GM18508 (cell line): ENCODE data around the gene ANKRD13C.

Experiments used
- ATAC-seq: cut with Tn5 transposase; IDR thresholded peaks from one replicate; pipeline ENCODE4 v1.9.1; 2021; ENCODE audit warnings: moderate number of reproducible peaks; ENCODE audit not compliant: insufficient read depth, unreplicated experiment

ANKRD13C gene

DNA sequence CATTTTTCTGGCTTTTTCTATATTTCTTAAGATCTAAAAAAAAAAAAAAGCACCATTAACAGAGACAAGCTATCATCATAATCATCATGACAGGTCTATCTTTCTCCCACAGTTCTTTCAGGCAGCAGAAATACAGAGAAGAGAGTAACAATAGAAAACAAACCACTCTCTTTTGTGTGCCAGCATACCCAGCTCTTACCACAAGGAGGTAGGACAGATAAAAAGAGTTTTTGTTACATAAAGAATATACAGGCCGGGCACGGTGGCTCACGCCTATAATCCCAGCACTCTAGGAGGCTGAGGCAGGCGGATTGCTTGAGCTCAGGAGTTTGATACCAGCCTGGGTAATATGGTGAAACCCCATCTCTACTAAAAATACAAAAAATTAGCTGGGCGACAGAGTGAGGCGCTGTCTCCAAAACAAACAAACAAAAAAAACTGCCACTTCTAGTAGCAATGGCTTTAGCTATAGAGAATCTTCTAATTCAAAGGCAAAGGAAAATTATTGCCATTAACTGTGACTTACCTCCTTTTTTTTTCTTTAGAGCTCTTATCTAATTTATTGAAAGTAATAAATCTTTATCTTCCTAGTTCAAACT is 39.7 kb downstream of the ANKRD13C start:
- ATAC-seq = no peak

DNA sequence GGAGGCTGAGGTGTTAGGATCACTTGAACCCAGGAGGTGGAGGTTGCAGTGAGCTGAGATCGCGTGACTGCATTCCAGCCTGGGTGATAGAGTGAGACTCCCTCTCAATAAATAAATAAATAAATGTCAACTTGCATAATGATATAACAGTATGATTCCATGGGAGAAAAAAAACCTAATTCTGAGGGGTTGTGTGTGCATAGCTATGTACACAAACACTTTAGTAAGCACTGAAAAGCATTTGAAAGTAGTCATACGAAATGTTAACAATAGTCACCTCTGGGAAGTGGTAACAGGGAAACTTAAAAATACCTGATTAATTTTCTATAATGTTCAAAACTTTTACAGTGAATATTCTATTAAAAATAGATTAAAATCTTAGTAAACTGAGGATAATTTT is 43.2 kb downstream of the ANKRD13C start:
- no peak for ATAC-seq

DNA sequence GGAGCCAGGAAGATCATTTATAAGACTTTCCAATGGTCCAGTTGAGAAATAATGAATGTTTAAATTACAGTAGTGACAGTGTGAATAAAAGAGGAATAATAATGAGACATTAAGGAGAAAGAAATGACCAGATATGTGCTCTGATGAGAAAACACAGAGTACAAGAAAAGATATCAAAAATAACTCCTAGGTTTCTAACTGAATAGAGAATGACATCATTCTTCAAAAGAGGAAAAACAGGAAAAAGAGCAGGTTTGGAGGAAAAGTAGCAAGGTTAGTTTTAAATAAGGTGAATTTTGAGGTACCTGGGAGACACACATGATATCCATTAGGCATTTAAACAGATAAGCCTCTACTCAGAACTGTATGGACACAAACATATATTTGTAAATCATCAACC is 55.0 kb downstream of the ANKRD13C start:
- no peak for ATAC-seq

DNA sequence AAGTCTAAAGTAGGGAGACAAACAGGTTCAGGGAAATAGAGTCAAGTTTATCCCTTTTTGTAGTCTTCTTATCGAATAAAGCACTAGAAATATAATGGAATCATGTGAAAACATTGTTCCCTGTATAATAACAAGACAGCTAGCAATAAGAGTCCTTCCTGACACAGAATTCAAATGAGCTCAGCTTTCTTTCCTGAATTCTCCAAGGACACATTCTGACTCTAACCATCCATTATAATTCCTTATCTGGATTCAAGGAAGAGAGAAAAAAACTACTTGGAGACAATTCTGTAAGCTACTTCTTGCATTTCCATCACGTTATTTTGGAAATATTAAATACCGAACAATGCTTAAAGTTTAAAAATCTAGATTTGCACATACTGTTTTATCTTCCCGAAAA is 58.8 kb downstream of the ANKRD13C start:
- no peak for ATAC-seq

DNA sequence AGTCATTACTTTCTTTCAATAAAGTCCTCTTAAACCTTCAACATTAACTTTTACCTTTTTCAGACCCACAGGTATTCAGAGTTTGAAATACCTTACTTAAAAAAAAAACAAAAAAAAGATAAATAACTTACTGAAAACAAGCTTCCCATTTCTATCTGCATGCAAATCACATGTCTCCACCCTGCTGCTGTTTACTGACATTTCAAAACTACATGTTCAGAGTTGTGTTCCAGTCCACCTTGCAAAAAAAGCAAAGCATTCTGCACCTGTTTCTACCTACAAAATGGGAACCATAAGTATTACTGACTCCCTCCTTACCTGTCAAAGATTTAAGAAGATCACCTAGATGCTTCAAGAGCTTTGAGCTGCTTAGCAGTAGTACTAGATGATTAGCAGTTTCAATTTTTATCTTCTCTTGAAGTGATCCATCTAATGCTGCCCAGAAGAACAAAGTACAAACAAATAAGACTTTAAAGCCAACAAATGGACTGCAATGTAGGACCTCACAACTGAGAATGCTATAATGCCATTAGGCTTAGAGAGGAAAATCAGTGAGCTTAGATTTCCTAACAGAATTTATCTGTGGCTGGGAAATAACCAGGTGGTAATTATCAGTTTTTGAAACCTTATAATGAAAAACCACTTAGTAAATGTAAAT is 61.2 kb downstream of the ANKRD13C start:
- no peak for ATAC-seq

DNA sequence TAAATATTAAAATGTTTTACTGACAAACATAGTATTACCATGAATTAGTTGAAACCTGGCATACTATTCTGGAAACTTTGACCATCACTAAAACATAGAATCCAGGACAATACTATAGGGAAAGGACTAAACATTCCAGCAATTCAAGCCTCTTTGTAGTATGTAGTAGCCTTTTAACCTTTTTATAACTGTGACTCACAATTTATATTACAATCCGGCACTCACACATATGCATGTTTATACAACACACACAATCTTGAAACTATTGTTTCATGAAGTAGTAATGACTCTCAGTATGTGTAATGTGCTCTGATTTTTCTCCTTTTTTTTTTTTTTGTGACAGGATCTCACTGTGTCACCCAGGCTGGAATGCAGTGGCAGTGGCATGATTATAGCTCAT is 64.3 kb downstream of the ANKRD13C start:
- no peak for ATAC-seq

DNA sequence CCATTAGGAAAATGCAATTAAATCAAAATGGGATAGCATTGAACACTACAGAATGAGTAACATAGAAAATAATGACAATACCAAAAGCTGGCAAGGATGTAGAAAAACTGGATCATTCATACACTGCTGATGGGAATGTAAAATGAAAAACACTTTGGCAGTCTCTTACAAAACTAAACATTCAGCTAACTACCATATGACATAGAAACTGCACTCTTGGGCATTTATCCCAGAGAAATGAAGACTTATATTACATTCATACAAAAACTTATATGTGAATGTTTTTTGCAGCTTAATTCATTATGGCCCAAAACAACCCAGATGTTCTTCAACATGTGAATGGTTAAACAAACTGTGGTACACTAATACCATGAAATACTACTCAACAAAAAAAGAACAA is 66.4 kb downstream of the ANKRD13C start:
- no peak for ATAC-seq

DNA sequence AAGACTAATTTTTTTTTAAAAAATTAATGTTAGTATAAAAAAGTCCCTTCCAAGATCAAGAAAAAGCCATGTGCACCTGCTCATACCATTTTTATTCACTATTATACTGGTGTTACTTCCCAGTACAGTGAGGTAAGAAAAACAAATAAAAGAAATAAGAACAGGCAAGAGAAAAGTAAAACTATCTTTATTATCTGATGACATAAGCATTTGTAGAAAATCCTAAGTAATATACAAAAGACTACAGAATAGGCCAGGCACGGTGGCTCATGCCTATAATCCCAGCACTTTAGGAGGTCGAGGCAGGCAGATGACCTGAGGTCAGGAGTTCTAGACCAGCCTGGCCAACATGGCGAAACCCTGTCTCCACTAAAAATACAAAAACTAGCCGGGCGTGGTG is 68.1 kb downstream of the ANKRD13C start:
- no peak for ATAC-seq

DNA sequence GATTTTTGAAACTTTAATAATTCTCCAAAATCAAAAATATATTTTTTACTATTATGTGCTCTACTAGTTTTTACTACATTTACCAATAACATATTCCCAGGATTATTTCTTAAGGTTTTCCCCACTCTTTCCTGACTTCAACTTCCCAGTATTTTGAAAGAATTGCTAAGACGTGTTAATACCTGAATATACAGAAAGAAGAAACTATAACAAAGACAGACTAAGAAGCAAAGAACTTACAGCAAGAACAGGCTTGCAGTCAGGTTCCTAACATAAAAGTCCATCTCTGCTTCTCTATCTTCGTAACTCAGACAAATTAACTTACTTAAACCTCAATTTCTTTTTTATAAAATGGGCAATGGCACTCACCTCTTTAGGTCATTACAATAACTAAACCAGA is 70.2 kb downstream of the ANKRD13C start:
- ATAC-seq = no peak

DNA sequence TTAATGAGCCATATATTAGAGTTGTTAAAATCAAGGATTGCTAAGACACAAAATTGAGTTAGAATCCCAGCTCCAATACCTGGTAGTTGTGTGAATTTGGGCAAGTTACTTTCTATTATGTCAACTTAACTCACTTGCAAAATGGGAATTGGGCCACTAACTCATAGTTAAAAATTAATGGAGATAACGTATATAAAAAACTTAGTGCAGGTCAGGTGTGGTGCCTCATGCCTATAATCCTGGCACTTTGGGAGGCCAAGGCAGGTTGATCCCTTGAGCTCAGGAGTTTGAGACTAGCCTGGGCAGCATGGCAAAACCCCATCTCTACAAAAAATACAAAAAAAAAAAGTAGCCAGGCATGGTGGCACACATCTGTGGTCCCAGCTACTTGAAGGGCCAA is 75.8 kb downstream of the ANKRD13C start:
- ATAC-seq = no peak

DNA sequence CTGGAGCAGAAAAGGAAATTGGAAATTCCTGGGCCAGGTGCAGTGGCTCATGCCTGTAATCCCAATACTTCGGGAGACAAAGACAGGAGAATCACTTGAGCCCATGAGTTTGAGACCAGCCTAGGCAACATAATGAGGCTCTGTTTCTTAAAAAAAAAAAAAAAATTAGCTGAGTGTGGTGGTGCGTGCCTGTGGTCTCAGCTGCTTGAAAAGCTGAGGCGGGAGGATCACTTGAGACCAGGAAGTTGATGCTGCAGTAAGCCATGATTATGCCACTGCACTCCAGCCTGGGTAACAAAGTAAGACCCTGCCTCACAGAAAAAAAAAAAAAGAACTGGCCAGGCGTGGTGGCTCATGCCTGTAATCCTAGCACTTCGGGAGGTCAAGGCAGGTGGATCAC is 76.6 kb downstream of the ANKRD13C start:
- no peak for ATAC-seq

DNA sequence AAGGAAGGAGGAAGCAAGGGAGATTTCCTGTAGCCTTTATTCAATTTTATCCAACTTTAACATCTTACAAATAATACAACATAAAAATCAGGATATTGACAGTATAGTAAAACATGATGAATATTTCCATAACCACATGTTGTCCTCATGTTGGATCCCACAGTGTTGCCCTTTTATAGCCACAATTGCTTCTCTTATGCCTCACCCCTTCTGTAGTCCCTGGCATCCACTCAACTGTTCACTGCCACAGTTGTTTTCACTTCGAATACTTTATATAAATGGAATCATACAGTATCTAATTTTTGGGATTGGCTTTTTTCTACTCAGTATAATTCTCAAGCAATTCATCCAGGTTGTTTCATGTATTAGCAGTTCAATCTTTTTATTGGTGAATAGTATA is 88.6 kb downstream of the ANKRD13C start:
- no peak for ATAC-seq

DNA sequence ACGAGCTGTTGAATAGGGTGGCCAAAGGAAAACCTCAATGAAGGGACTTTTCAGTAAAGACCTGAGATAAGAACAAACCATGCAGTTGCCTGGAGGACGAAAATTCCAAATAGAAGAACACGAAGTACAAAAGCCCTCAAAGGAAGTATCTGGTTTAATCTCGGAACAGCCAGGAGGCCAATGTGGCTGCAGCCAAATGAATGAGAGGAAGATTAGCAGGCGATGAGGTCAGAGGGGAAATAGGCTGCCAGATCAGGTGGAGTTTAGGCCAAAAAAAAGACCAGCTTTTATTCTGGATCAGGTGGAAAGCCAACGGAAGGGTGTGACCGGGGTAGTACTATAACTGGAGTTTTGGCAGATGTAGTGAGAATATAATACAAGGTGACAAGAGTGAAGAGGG is 89.7 kb downstream of the ANKRD13C start:
- no peak for ATAC-seq

DNA sequence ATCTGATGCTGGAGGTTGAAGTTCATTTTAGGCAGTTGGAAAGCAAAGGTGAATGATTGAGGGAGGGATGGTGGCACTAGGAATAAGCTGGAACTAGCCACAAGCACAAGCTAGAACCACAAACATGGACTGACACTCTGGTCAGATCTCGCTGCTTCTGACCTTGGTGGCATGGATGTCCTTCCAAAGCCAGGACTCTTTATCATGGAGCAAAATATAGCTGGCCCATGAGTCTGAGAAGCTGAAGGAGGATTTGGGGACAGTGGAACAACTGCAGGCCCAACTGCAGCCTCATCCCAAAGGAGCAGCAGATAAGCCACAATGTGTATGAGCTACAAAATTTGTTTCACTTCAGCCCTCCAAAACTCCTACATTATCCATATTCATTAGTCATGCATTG is 97.9 kb downstream of the ANKRD13C start:
- no peak for ATAC-seq

DNA sequence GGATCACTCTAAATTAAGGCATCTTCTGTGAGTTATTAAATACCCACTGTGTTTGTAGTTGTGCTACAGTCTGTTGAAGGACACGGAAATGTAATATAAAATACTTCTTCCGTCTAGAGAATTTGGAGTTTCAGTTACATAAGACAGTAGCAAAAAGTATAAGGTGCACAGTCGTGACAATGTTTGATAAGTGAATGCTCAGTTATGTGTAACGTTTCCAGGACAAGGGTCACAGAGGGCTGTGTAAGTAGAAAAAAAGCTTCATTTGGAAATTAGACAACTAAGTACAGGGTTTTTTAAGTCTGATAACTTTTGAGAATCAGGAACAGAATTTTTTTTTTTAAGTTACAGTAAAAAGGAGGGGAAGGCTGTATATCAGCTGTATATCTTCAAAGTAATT is 105.8 kb downstream of the ANKRD13C start:
- ATAC-seq = no peak

DNA sequence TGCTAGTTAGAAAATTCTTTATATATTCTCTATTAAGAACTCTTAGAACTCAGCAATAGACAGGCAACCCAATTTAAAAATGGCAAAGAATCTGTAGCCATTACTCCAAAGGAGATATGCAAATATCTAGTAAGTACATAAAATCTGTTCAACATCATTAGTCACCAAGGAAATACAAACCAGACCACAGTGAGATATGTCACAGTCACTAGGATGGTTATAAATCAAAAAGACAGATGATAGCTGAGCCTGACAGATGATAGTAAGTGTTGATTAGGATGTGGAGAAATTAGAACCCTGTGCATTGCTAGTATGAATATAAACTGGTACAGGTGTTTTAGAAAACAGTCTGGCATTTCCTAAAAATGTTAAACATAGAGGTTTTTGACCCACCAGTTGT is 106.8 kb downstream of the ANKRD13C start:
- ATAC-seq = no peak

DNA sequence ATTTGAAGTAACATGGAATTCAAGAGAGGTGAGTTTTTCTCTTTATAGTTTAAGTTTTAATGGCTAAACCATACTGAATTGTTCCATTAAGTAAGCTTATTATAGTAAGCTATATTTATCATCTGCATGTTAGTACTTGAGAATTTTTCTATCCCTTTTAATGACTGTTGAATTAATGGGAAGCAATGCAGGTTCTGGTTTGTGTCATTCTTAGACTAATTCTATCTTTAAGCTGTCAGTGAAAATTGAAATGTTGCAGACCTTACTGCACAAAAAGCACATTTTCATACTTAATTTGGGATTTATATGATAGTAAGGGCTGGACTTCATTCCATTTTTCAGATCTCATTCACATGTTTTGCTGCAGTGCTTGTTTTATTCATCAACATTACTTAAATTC is 107.4 kb downstream of the ANKRD13C start:
- ATAC-seq = no peak

DNA sequence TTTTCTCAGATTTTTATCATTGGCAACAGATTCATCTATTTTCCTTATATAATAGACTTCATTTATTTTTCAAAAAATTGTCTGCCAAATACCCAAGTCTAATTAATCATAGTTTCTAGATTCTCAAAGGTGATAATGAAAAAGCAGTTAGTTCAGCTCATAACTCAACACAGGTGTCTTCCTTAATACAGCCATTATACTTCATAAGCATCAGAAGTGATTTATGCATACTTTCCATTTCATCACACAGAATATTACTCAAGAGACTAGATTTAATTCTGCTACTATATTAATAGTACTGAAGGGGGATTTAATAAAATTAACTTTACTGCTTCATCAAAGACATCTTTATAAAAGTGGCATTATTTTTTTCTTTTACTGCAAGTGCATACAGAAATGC is 114.6 kb downstream of the ANKRD13C start:
- ATAC-seq = no peak

DNA sequence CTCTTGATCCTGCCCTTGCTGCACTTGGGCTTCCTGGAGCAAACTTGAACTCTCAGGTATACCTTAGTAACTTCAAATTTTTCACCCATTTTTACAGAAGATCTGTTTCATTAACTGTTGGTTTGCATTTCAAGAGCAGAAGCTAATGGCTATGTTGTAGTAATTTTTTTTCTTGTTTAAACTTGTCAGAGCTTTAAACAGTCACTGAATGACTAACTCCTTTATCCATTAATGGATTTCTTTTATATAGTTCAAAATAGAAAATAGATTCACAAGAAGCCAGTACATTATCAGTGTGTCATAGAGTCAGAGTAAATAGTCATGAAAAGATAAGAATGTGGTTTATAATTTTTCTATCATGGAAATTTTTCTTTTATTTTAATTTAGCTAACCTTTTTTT is 119.8 kb downstream of the ANKRD13C start:
- no peak for ATAC-seq

DNA sequence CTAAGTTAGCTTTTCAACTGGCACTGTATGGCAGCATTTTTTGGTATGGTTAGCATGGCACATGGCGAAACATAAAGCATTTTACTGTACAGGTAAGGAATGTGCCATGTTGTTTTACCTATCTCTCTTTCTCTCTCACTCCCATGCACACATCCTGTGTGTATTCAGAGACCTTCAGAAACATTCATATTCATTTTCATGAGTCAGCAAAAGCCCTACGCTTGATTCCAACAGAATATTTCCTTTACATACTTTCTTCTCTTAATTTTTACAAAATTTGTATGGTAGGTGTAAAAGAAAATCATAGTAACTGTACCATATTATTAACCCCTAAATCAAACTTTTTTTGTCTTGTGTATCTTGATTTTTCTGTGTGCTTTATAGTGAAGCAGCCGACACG is 123.0 kb downstream of the ANKRD13C start:
- no peak for ATAC-seq

DNA sequence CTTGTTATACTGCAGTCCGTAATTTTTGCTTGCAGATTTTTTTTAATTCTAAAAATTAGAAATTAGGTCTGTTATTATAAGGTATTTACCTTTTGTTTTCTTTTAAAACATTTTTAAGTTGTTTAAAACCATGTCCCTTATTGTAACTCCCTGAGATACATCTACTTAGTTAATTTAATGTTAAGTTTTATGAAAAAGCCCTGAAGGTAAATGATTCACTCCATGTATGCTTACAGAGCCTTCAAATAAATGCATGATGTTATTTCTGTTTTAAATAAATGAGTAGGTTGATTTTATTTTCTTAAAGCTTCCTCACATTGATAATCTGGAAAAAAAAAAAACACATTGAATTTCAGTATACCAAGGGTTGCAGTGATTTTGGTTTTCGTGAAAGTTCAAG is 125.9 kb downstream of the ANKRD13C start:
- ATAC-seq = no peak

DNA sequence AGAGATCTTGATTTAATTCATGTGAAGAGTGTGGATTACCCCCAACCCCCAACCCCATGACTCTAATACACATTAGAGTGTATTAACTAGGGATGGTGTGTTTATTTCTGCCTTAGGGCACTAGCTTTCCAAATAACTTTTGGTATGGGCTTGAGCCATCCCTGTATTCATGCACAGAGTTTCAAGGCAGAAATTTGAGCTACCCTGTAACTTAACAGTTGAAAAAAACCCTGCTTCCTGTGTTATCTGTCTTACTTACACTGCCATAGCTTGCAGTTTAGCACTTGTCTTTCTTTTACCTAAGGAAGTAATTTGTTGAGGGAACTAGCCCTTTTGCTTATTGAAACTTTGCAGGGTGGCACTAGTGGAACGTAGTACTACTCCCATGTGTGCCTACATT is 127.1 kb downstream of the ANKRD13C start:
- ATAC-seq = no peak

DNA sequence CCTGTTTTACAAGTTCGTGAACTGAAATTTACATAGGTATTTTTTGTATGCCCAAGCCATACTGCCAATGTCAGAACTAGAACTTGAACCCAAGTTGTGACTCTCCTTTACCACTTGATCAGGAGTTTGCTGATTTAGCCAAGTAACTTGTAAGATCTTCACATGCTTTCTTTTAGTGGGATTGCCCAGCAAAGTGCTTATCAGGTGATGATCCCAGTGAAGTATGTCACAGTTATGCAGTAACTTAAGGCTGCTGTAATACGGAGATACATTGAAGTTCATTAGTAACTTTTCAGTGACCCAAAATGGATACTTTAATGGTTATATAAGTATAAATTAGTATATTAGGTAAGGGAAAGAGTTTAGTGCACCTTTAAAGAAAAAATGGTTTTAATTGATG is 129.6 kb downstream of the ANKRD13C start:
- ATAC-seq = no peak
